HCT116 (cell line): Measurements from ENCODE around the gene FMN1. TPM values are rescaled to one million over a fixed set of nuclear protein-coding genes. Genes with fewer than 3 reads are reported as not detected.

Experiments used
- ATAC-seq: fragments of 200-7000 bp; cut with Tn5 transposase; 2 replicates; pipeline ENCODE4 v1.9.1; 2020; ENCODE audit warnings: mild to moderate bottlenecking, moderate library complexity
- BruUV-seq: library from RNA; stranded (reverse); fragments of 400-500 nt; replicated peaks from 2 replicates; lab custom pipeline; 2021; lab: Mats Ljungman, UMichigan
- CTCF ChIA-PET: fragments of 300-600 bp; sonication (Branson Sonifier 250); formaldehyde crosslinking; loops from one replicate; lab custom pipeline; 2021; ENCODE audit warnings: antibody characterized with exemption; lab: Charles Lee
- POLR2A ChIA-PET: fragments of 300-600, 350-600 bp; sonication (Branson Sonifier 250); formaldehyde crosslinking; loops from one replicate; lab custom pipeline; 2021; ENCODE audit warnings: antibody characterized with exemption; lab: Charles Lee
- RAD21 ChIA-PET, 2 experiments: fragments of 300-600 bp; sonication (Branson Sonifier 250); formaldehyde crosslinking; loops; one replicate each; lab custom pipeline; 2023; ENCODE audit warnings: low total read pairs in 2 of 2; ENCODE audit not compliant: uncharacterized antibody in 2 of 2, unreplicated experiment in 2 of 2, low non-redundant PET in 1 of 2; lab: Charles Lee
- DNase-seq: peaks from one replicate; pipeline ENCODE4 v3.0.0-alpha.2; 2010; ENCODE audit warnings: low read depth, low spot score
- H2AFZ ChIP-seq: fragments of 200-600 bp; shearing (Covaris generic), sonication (generic); 2 replicates; pipeline ENCODE4 v1.6.1; 2017; ENCODE audit warnings: low read depth, mixed run types, mixed read lengths, antibody characterized with exemption, low read length; ENCODE audit not compliant: poor library complexity, severe bottlenecking
- H3K27ac ChIP-seq: 2 replicates; pipeline ENCODE4 v1.5.1; 2012; ENCODE audit warnings: low read depth, low read length
- H3K27me3 ChIP-seq: fragments of 200-600 bp; sonication (generic); 2 replicates; pipeline ENCODE4 v1.6.1; 2016; ENCODE audit warnings: mixed run types, low read length, mixed read lengths; ENCODE audit not compliant: insufficient read depth
- H3K36me3 ChIP-seq, 2 experiments: fragments of 200-500 bp in 1 of 2; fragments of 200-600 bp in 1 of 2; sonication (Bioruptor generic) in 1 of 2; sonication (generic) in 1 of 2; 2 replicates each; pipeline versions ENCODE4 v1.5.1 to v1.6.1; 2014 to 2016; ENCODE audit warnings: low read length in 2 of 2, inconsistent platforms in 1 of 2, mixed read lengths in 1 of 2, mixed run types in 1 of 2; ENCODE audit not compliant: insufficient read depth in 2 of 2, control insufficient read depth in 1 of 2
- H3K4me1 ChIP-seq, 2 experiments: fragments of 200-600 bp in 1 of 2; sonication (generic) in 1 of 2; 2 replicates each; pipeline versions ENCODE4 v1.5.1 to v1.6.1; 2012 to 2017; ENCODE audit warnings: low read length in 2 of 2, inconsistent platforms in 1 of 2, mild to moderate bottlenecking in 1 of 2, mixed read lengths in 1 of 2, mixed run types in 1 of 2, moderate library complexity in 1 of 2; ENCODE audit not compliant: insufficient read depth in 2 of 2, control insufficient read depth in 1 of 2
- H3K4me2 ChIP-seq: fragments of 200-600 bp; sonication (generic); 2 replicates; pipeline ENCODE4 v1.6.1; 2017; ENCODE audit warnings: mixed run types, low read length, mixed read lengths
- H3K4me3 ChIP-seq, 2 experiments: fragments of 200-600 bp in 1 of 2; sonication (generic) in 1 of 2; replicated peaks in 1 of 2; 2 replicates each; pipeline ENCODE4 v1.5.1; 2011 to 2016; ENCODE audit warnings: low read length in 2 of 2, control low read depth in 1 of 2, low read depth in 1 of 2, mild to moderate bottlenecking in 1 of 2, mixed read lengths in 1 of 2, mixed run types in 1 of 2
- H3K79me2 ChIP-seq: fragments of 200-600 bp; sonication (generic); 2 replicates; pipeline ENCODE4 v1.6.1; 2017; ENCODE audit warnings: mild to moderate bottlenecking, mixed run types, low read length, moderate library complexity, mixed read lengths; ENCODE audit not compliant: insufficient read depth
- H3K9ac ChIP-seq: fragments of 200-600 bp; sonication (generic); 2 replicates; pipeline ENCODE4 v1.6.1; 2016; ENCODE audit warnings: low read length, mixed read lengths
- H3K9me2 ChIP-seq: fragments of 200-600 bp; sonication (generic), shearing (Covaris generic); 2 replicates; pipeline ENCODE4 v1.6.1; 2017; ENCODE audit warnings: mixed run types, mild to moderate bottlenecking, moderate library complexity; ENCODE audit not compliant: insufficient read depth
- H3K9me3 ChIP-seq, 2 experiments: fragments of 200-500 bp in 1 of 2; fragments of 200-600 bp in 1 of 2; sonication (Bioruptor generic) in 1 of 2; sonication (generic) in 1 of 2; 2 replicates each; pipeline ENCODE4 v1.6.1; 2014 to 2017; ENCODE audit warnings: low read length in 2 of 2, mixed read lengths in 2 of 2, inconsistent platforms in 1 of 2, low read depth in 1 of 2, mild to moderate bottlenecking in 1 of 2, mixed run types in 1 of 2, moderate library complexity in 1 of 2; ENCODE audit not compliant: control insufficient read depth in 1 of 2, insufficient read depth in 1 of 2
- H4K20me1 ChIP-seq: fragments of 200-600 bp; sonication (generic), shearing (Covaris generic); 2 replicates; pipeline ENCODE4 v1.6.1; 2017; ENCODE audit warnings: mixed run types, mild to moderate bottlenecking, moderate library complexity; ENCODE audit not compliant: insufficient read depth
- ATF3 ChIP-seq: IDR thresholded peaks from 2 replicates; pipeline ENCODE4 v1.6.1; 2012
- CTCF ChIP-seq, 3 experiments: fragments of 200-600 bp in 1 of 3; sonication (generic) in 1 of 3; IDR thresholded peaks in 2 of 3; conservative IDR thresholded peaks in 1 of 3; 2 replicates each; pipeline ENCODE4 v1.5.1; 2012 to 2017; ENCODE audit warnings: low read depth in 2 of 3, low read length in 2 of 3, antibody characterized with exemption in 1 of 3, borderline replicate concordance in 1 of 3, control low read depth in 1 of 3, mild to moderate bottlenecking in 1 of 3, mixed read lengths in 1 of 3, mixed run types in 1 of 3, moderate library complexity in 1 of 3; ENCODE audit not compliant: insufficient read depth in 1 of 3
- ELF1 ChIP-seq: IDR thresholded peaks from 2 replicates; pipeline ENCODE4 v1.6.1; 2012; ENCODE audit warnings: low read depth, borderline replicate concordance
- EZH2 ChIP-seq: fragments of 200-600 bp; sonication (generic); IDR thresholded peaks from 2 replicates; pipeline ENCODE4 v1.6.1; 2017; ENCODE audit warnings: antibody characterized with exemption, mixed run types
- RAD21 ChIP-seq: IDR thresholded peaks from 2 replicates; pipeline ENCODE4 v1.6.1; 2012; ENCODE audit warnings: low read depth, mild to moderate bottlenecking
- ZBTB33 ChIP-seq: IDR thresholded peaks from 2 replicates; pipeline ENCODE4 v1.6.1; 2011; ENCODE audit warnings: mild to moderate bottlenecking, low read length, moderate library complexity; ENCODE audit not compliant: insufficient replicate concordance; ENCODE audit errors: extremely low read depth
- intact Hi-C: fragments of 100-400 bp; cut with micrococcal nuclease; formaldehyde crosslinking; loops from 2 replicates; pipeline ENCODE4 v1.10.0; 2022
- total RNA-seq: library from RNA; stranded (reverse); gene quantifications from one replicate; pipeline ENCODE4 v1.2.1, GENCODE V29; 2021; ENCODE audit not compliant: unreplicated experiment

The FMN1 gene
- total RNA-seq, 1 experiment from 2014 or later = 0.39 TPM

DNA sequence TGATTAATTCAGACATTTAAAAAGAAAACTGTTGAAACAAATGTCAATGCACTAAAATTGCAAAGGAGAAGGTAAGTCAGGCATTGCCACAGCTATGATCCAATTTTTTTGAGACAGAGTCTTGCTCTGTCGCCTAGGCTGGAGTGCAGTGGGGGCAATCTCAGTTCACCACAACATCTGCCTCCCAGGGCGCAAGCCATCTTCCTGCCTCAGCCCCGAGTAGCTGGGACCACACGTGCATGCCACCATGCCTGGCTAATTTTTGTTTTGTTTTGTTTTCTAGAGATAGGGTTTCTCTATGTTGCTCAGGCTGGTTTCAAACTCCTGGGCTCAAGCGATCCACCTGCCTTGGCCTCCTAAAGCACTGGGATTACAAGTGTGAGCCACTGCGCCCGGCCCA lies 117.6 kb downstream of the FMN1 start:
- no peaks in the 10 kb centered on the region for H4K20me1 ChIP-seq
- no peak overlapping the region for H2AFZ ChIP-seq
- no peak for TF ChIP-seq ATF3
- no peak overlapping the region for H3K4me2 ChIP-seq
- H3K9me2 ChIP-seq = no peaks in the 10 kb centered on the region
- no peak overlapping the region for H3K27ac ChIP-seq
- no peaks in the 10 kb centered on the region for H3K36me3 ChIP-seq
- no peaks in the 10 kb centered on the region for H3K27me3 ChIP-seq
- H3K9ac ChIP-seq = no peak overlapping the region
- H3K79me2 ChIP-seq = no peaks in the 10 kb centered on the region
- no TSS peak for BruUV-seq
- ChIA-PET CTCF (no interaction called here), RAD21 (no interaction called here), POLR2A (interaction anchor here (0.7 kb wide), 1 partner anchor 31 kb away, joined by 3 read pairs; no protein-coding TSS in a partner anchor)
- H3K4me3 ChIP-seq = no peak overlapping the region
- intact Hi-C loops = loop anchor here (5.0 kb wide), 1 partner anchor 55 kb away; no protein-coding TSS in a partner anchor
- ATAC-seq (no peak), DNase-seq (no peak)
- H3K4me1 ChIP-seq = no peaks in the 10 kb centered on the region
- H3K9me3 ChIP-seq = no peaks in the 10 kb centered on the region

DNA sequence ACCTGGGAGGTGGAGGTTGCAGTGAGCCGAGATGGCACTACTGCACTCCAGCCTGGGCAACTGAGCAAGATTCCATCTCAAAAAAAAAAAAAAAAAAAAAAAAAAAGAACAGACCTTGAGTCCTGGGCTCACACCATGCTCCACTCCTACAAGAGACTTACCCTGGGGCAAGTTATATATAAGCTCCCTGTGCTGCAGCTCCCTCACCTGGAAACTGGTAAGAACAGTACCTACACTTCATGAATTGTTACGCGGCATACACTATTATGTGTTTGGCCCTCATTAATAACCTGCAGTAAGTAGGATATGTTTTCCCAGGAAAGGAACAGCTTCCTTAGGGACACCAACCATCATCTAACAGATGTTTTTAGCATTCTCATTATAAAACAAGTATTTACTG lies 119.6 kb downstream of the FMN1 start:
- no peaks in the 10 kb centered on the region for H3K79me2 ChIP-seq
- no peaks in the 10 kb centered on the region for H3K27me3 ChIP-seq
- no peak overlapping the region for H3K9ac ChIP-seq
- H3K9me2 ChIP-seq = no peaks in the 10 kb centered on the region
- H3K9me3 ChIP-seq = no peaks in the 10 kb centered on the region
- TF ChIP-seq CTCF (IDR thresholded peaks at IDR 0.05 in 2 of 3, conservative IDR thresholded peaks at IDR 0.05 in 1 of 3; ENCODE audit: borderline replicate concordance in 1 of 3, insufficient read depth in 1 of 3, low read depth in 2 of 3, low read length in 2 of 3) (peak in 2 of 3 experiments; percentile 6 to 18; a peak in 2 of 6 replicates), EZH2 (no peak), RAD21 (peak; percentile 45), ZBTB33 (no peak), ELF1 (no peak)
- ATAC-seq = peak; percentile 61; the same call in 1 of the 2 replicates
- no TSS peak for BruUV-seq
- RAD21 ChIA-PET = no interaction called here
- H4K20me1 ChIP-seq = no peaks in the 10 kb centered on the region
- CTCF ChIA-PET = interaction anchor here (0.7 to 1.5 kb wide), 4 partner anchors 11 to 58 kb away, joined by 3 to 8 read pairs (median 4); no protein-coding TSS in a partner anchor
- intact Hi-C loops = loop anchor here (5.0 kb wide), 1 partner anchor 53 kb away; no protein-coding TSS in a partner anchor
- no peak overlapping the region for H3K27ac ChIP-seq
- no peaks in the 10 kb centered on the region for H3K36me3 ChIP-seq
- H2AFZ ChIP-seq = no peak overlapping the region
- DNase-seq = no peak
- POLR2A ChIA-PET = interaction anchor here (1.3 kb wide), 1 partner anchor 51 kb away, joined by 3 read pairs; no protein-coding TSS in a partner anchor
- H3K4me1 ChIP-seq = no peaks in the 10 kb centered on the region
- no peak overlapping the region for H3K4me3 ChIP-seq
- H3K4me2 ChIP-seq = no peak overlapping the region
